ENCODE results near the gene STK17A. TPM values are rescaled to one million over a fixed set of nuclear protein-coding genes. Genes with fewer than 3 reads are reported as not detected.

The STK17A gene
- total and polyA plus RNA-seq, 2 of the 8 experiments (the other 6 are each of a cell fraction or from before 2014, with no cell fraction given) = 2.2 to 12.2 TPM

DNA sequence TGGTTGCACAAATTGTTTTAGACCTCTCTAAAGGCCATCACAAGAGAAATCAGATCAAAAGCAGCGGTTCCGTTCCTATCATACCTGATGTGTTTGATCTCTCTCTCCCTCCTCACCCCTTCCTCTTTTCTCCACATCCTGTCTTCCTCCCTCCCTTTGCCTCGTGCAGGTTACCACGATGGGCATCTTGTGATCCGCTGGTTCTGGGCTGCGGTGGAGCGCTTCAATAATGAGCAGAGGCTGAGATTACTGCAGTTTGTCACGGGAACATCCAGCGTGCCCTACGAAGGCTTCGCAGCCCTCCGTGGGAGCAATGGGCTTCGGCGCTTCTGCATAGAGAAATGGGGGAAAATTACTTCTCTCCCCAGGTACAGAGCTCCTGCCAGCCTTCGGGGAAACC, 28.5 kb upstream of the STK17A start:
- Histone ChIP-seq H2AK5ac (ENCODE audit: low read depth, low read length) (no peak overlapping the region), H2BK15ac (ENCODE audit: low read length) (no peak overlapping the region), H3K4me1 (replicated peaks in 1 of 4; ENCODE audit: control insufficient read depth in 3 of 4, insufficient read depth in 4 of 4, low read length in 3 of 4) (peaks cover 0 to 2% (median under 1%) of the 10 kb centered on the region in 4 experiments; a peak in 2 of 7 replicates), H2BK5ac (ENCODE audit: low read depth, low read length) (no peak overlapping the region), H3K9me3 (ENCODE audit: insufficient read depth in 2 of 2, low read depth in 1 of 2, low read length in 1 of 2) (no peaks in the 10 kb centered on the region), H3K18ac (ENCODE audit: extremely low read depth, low read length) (no peak overlapping the region), H3K4ac (replicated peaks; ENCODE audit: insufficient read length, low read depth, low read length) (no peak overlapping the region), H4K8ac (ENCODE audit: extremely low read depth, insufficient read depth, low read length) (no peak overlapping the region), H2BK120ac (replicated peaks; ENCODE audit: low read depth, low read length) (no peak overlapping the region), H3K23ac (ENCODE audit: insufficient read length) (no peak overlapping the region), H4K91ac (replicated peaks; ENCODE audit: insufficient read length, low read length) (no peak overlapping the region), H3K27me3 (replicated peaks in 1 of 4; ENCODE audit: control insufficient read depth in 3 of 4, extremely low read depth in 1 of 4, insufficient read depth in 3 of 4, low read length in 3 of 4) (no peaks in the 10 kb centered on the region), H2BK20ac (ENCODE audit: low read length) (no peak overlapping the region), H3K4me3 (ENCODE audit: extremely low read depth in 1 of 4, insufficient read depth in 2 of 4, low read depth in 3 of 4, low read length in 4 of 4) (no peak overlapping the region), H3K36me3 (ENCODE audit: control insufficient read depth in 2 of 4, insufficient read depth in 4 of 4, low read length in 3 of 4) (no peaks in the 10 kb centered on the region), H3K23me2 (ENCODE audit: low read depth, low read length) (no peaks in the 10 kb centered on the region), H3K27ac (ENCODE audit: low read depth, low read length) (no peak overlapping the region), H4K20me1 (replicated peaks in 1 of 2; ENCODE audit: control insufficient read depth in 1 of 2, insufficient read depth in 2 of 2, low read length in 2 of 2) (no peaks in the 10 kb centered on the region), H3K14ac (ENCODE audit: insufficient read length) (no peak overlapping the region), H3K4me2 (ENCODE audit: insufficient read depth in 1 of 2, low read depth in 2 of 2, low read length in 2 of 2) (no peak overlapping the region), H3K79me1 (ENCODE audit: low read depth, low read length) (no peaks in the 10 kb centered on the region), H3K79me2 (ENCODE audit: control insufficient read depth in 1 of 2, insufficient read depth in 2 of 2, low read length in 2 of 2) (no peaks in the 10 kb centered on the region), H4K5ac (ENCODE audit: insufficient read length, low read depth, low read length) (no peak overlapping the region), H3K56ac (replicated peaks; ENCODE audit: insufficient read length, low read depth, low read length) (no peak overlapping the region), H3K9ac (replicated peaks in 1 of 4; ENCODE audit: extremely low read depth in 1 of 4, low read depth in 3 of 4, low read length in 3 of 4) (no peak overlapping the region; a peak in 1 of 7 replicates), H2AFZ (ENCODE audit: low read length) (no peak overlapping the region), H2BK12ac (ENCODE audit: low read depth, low read length) (no peak overlapping the region)
- ChIA-PET CTCF (ENCODE audit: partially characterized antibody) (interaction anchor here (0.8 to 1.0 kb wide), 2 partner anchors 28 to 313 kb away, joined by 3 read pairs; partner anchors contain the start of gene STK17A), POLR2A (ENCODE audit: partially characterized antibody) (no interaction called here)
- TF ChIP-seq RNF2 (IDR thresholded peaks at IDR 0.05; ENCODE audit: borderline replicate concordance, low read depth, low read length, missing control alignments, poor library complexity, severe bottlenecking) (no peak), BRCA1 (IDR thresholded peaks at IDR 0.05; ENCODE audit: low read depth, low read length) (no peak), BACH1 (IDR thresholded peaks at IDR 0.05; ENCODE audit: low read length) (no peak), SP1 (IDR thresholded peaks at IDR 0.05; ENCODE audit: low read depth, low read length) (no peak), KDM5A (IDR thresholded peaks at IDR 0.05; ENCODE audit: low read length) (no peak), MAFK (IDR thresholded peaks at IDR 0.05; ENCODE audit: low read depth, low read length) (no peak), YY1 (IDR thresholded peaks at IDR 0.05; ENCODE audit: low read depth, low read length) (no peak), HDAC6 (IDR thresholded peaks at IDR 0.05; ENCODE audit: low read depth, low read length) (no peak), NRF1 (IDR thresholded peaks at IDR 0.05; ENCODE audit: low read depth, low read length) (no peak), TBP (IDR thresholded peaks at IDR 0.05; ENCODE audit: low read depth, low read length) (no peak)
- TF ChIP-seq, protein P1, sequence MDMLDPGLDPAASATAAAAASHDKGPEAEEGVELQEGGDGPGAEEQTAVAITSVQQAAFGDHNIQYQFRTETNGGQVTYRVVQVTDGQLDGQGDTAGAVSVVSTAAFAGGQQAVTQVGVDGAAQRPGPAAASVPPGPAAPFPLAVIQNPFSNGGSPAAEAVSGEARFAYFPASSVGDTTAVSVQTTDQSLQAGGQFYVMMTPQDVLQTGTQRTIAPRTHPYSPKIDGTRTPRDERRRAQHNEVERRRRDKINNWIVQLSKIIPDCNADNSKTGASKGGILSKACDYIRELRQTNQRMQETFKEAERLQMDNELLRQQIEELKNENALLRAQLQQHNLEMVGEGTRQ (IDR thresholded peaks at IDR 0.05; ENCODE audit: low read length) = no peak
- TF ChIP-seq, protein P2, sequence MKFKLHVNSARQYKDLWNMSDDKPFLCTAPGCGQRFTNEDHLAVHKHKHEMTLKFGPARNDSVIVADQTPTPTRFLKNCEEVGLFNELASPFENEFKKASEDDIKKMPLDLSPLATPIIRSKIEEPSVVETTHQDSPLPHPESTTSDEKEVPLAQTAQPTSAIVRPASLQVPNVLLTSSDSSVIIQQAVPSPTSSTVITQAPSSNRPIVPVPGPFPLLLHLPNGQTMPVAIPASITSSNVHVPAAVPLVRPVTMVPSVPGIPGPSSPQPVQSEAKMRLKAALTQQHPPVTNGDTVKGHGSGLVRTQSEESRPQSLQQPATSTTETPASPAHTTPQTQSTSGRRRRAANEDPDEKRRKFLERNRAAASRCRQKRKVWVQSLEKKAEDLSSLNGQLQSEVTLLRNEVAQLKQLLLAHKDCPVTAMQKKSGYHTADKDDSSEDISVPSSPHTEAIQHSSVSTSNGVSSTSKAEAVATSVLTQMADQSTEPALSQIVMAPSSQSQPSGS (IDR thresholded peaks at IDR 0.05; ENCODE audit: low read length) = no peak
- DNase-seq (ENCODE audit: low read depth in 1 of 2, low spot score in 2 of 2) (no peak), FAIRE-seq (no peak)
- WGBS, 2 experiments (ENCODE audit: extremely low coverage in 1 of 2, insufficient coverage in 1 of 2, insufficient read length in 1 of 2, insufficient replicate concordance in 2 of 2, low coverage in 1 of 2, low lambda C conversion rate in 2 of 2, missing lambda C conversion rate in 1 of 2) = 88% methylated on average over 15 of the region's 15 CpGs; no CpG with 5 or more reads in 1 of the 2 experiments
